ENCODE measurements around the gene PSD4.

- no peak for TF ChIP-seq EZH2phosphoT487 (IDR thresholded peaks at IDR 0.05; ENCODE audit: borderline replicate concordance)
- peak in 2 of 3 experiments; percentile 29 to 40; a peak in 3 of 6 replicates for TF ChIP-seq CTCF (IDR thresholded peaks at IDR 0.05 in 2 of 3, conservative IDR thresholded peaks at IDR 0.05 in 1 of 3; ENCODE audit: borderline replicate concordance in 1 of 3, insufficient read depth in 1 of 3, low read depth in 2 of 3, low read length in 2 of 3)
- no peak for TF ChIP-seq POLR2A (IDR thresholded peaks at IDR 0.05; ENCODE audit: borderline replicate concordance, extremely low read depth, insufficient read depth, insufficient read length)
- no peak for TF ChIP-seq REST (IDR thresholded peaks at IDR 0.05; ENCODE audit: low read depth)
- no peak for TF ChIP-seq RAD21 (IDR thresholded peaks at IDR 0.05; ENCODE audit: low read depth)
- no peak for TF ChIP-seq EZH2 (IDR thresholded peaks at IDR 0.05)
- no peak for TF ChIP-seq MAX (IDR thresholded peaks at IDR 0.05)
- TF ChIP-seq ELF1 (IDR thresholded peaks at IDR 0.05; ENCODE audit: borderline replicate concordance, low read depth) = no peak
Observed at GRCh38 chr2:113233593-113234550, 60.1 kb downstream of the PSD4 start.

Measured in HCT116 (cell line).